Right lobe of liver (tissue), 6 donors: ENCODE measurements around the gene HHIP. TPM values are rescaled to one million over a fixed set of nuclear protein-coding genes. Genes with fewer than 3 reads are reported as not detected.

Experiments used
- ATAC-seq, 4 donors: fragments of 200-7000 bp; cut with Tn5 transposase; one replicate each; pipeline ENCODE4 v1.9.1; 2020; ENCODE audit warnings: mild to moderate bottlenecking in 4 of 4, moderate library complexity in 4 of 4
- DNase-seq, 3 donors: peaks; one replicate each; pipeline ENCODE4 v3.0.0-alpha.2; 2020
- H3K27ac ChIP-seq, 3 donors: fragments of 200-600 bp; one replicate each; pipeline ENCODE4 v1.8.0; 2022
- H3K27me3 ChIP-seq, 2 donors: fragments of 200-600 bp; one replicate each; pipeline ENCODE4 v1.8.0; 2022
- H3K36me3 ChIP-seq, 4 donors: fragments of 200-600 bp; sonication (generic) in 1 of 4; one replicate each; pipeline versions ENCODE4 v1.5.1 to v1.8.0; 2017 to 2022; ENCODE audit warnings: control low read depth in 1 of 4
- H3K4me1 ChIP-seq, 4 donors: fragments of 200-600 bp; sonication (generic) in 1 of 4; one replicate each; pipeline versions ENCODE4 v1.5.1 to v1.8.0; 2017 to 2022; ENCODE audit warnings: control low read depth in 1 of 4
- H3K4me3 ChIP-seq, 3 donors: fragments of 200-600 bp; one replicate each; pipeline ENCODE4 v1.8.0; 2022
- H3K9me3 ChIP-seq, 4 donors: fragments of 200-600 bp; sonication (generic) in 1 of 4; one replicate each; pipeline versions ENCODE4 v1.5.1 to v1.8.0; 2017 to 2022; ENCODE audit warnings: control low read depth in 1 of 4
- CTCF ChIP-seq, 4 donors: fragments of 200-600 bp in 3 of 4; fragments of 450-650 bp in 1 of 4; IDR thresholded peaks; one replicate each; pipeline versions ENCODE4 v1.5.1 to v1.8.0; 2016 to 2022; ENCODE audit warnings: antibody characterized with exemption in 4 of 4, mild to moderate bottlenecking in 2 of 4
- POLR2A ChIP-seq: fragments of 450-650 bp; IDR thresholded peaks from one replicate; pipeline ENCODE4 v1.6.1; 2017; ENCODE audit warnings: antibody characterized with exemption, mild to moderate bottlenecking
- WGBS: methylation state at CpG from one replicate; pipeline ENCODE4 v1.1.6; 2018; ENCODE audit warnings: low coverage, low lambda C conversion rate; ENCODE audit not compliant: insufficient coverage; ENCODE audit errors: missing lambda C conversion rate; 5-methylcytosine and 5-hydroxymethylcytosine counted together
- intact Hi-C, 2 donors: fragments of 100-400 bp; cut with DNase I; formaldehyde crosslinking; loops; one replicate each; pipeline versions ENCODE4 v1.11.2 to v1.14.1; 2022
- total RNA-seq, 6 experiments: library from RNA; depleted of rRNA in 2 of 6; stranded (reverse); fragments of >200 nt in 2 of 6; fragmentation: NEBNext Ultra II Directional in 3 of 6; extraction: Animal tissue kit (Norgen Biotek cat#: 25700) in 3 of 6; gene quantifications; one replicate each; pipeline versions ENCODE4 v1.1.0 to v1.2.4, GENCODE V29; 2016 to 2023
- donor health status: DM: no; HTN: yes; CAD: no.
- donor health status: DM: no; HTN: no; CAD: no.
- donor health status: DM: no; HTN: no; CAD: no.
- donor health status: DM: no; HTN: yes; CAD: no.
- donor health status: DM: no; HTN: yes; CAD: no.

Gene HHIP
- total RNA-seq, 6 experiments from 2014 or later, result 3.3 to 17.5 (median 6.3) TPM

- H3K4me1 ChIP-seq, result no peaks in the 10 kb centered on the region
- ATAC-seq (no peak), DNase-seq (no peak)
- no peak overlapping the region for H3K27ac ChIP-seq
- no peak overlapping the region for H3K4me3 ChIP-seq
- no peaks in the 10 kb centered on the region for H3K9me3 ChIP-seq
- intact Hi-C loops, result no loop called here
- no peaks in the 10 kb centered on the region for H3K27me3 ChIP-seq
- 82% methylated on average over 6 of the region's 6 CpGs for WGBS
- no peaks in the 10 kb centered on the region for H3K36me3 ChIP-seq
- TF ChIP-seq CTCF (IDR thresholded peaks at IDR 0.05) (no peak), POLR2A (no peak)
These were observed 10.8 kb upstream of the HHIP start for GRCh38 chr4:144634978-144635747.

GRCh38 chr4:144644368-144645101, 1.4 kb upstream of the HHIP start:
- WGBS, result 48% methylated on average over 7 of the region's 12 CpGs
- no peak for TF ChIP-seq POLR2A
- no peak for TF ChIP-seq CTCF (IDR thresholded peaks at IDR 0.05)
- H3K9me3 ChIP-seq, result no peaks in the 10 kb centered on the region
- intact Hi-C loops, result no loop called here
- H3K4me1 ChIP-seq, result peaks cover 0 to 13% (median 0%) of the 10 kb centered on the region in 4 donors
- no peak overlapping the region for H3K27ac ChIP-seq
- DNase-seq (no peak), ATAC-seq (no peak)
- no peaks in the 10 kb centered on the region for H3K36me3 ChIP-seq
- H3K4me3 ChIP-seq, result no peak overlapping the region
- H3K27me3 ChIP-seq, result peaks cover 0 to 17% of the 10 kb centered on the region in 2 donors

- Histone ChIP-seq H3K36me3 (no peaks in the 10 kb centered on the region), H3K27me3 (peaks cover 0 to 17% of the 10 kb centered on the region in 2 donors), H3K27ac (no peak overlapping the region), H3K9me3 (no peaks in the 10 kb centered on the region), H3K4me1 (peaks cover 0 to 13% (median 0%) of the 10 kb centered on the region in 4 donors), H3K4me3 (peak overlapping the region; percentile 21 to 36 (median 23))
- WGBS, result 10% methylated on average over 12 of the region's 29 CpGs
- intact Hi-C loops, result no loop called here
- DNase-seq (no peak), ATAC-seq (peak in 2 of 4 donors; percentile 10 to 18)
- TF ChIP-seq POLR2A, result no peak
- no peak for TF ChIP-seq CTCF (IDR thresholded peaks at IDR 0.05)
These were observed 790 bp upstream of the HHIP start for GRCh38 chr4:144645102-144645630.

GRCh38 chr4:144646523-144647094, 653 bp downstream of the HHIP start:
- H3K27ac ChIP-seq, result no peak overlapping the region
- DNase-seq, result no peak

More at GRCh38 chr4:144646523-144647094, 653 bp downstream of the HHIP start:
- Histone ChIP-seq H3K27me3 (peaks cover 0 to 17% of the 10 kb centered on the region in 2 donors), H3K36me3 (no peaks in the 10 kb centered on the region), H3K9me3 (no peaks in the 10 kb centered on the region), H3K4me1 (peaks cover 0 to 13% (median 0%) of the 10 kb centered on the region in 4 donors), H3K4me3 (peak overlapping the region; percentile 21 to 36 (median 23))
- 3% methylated on average over 20 of the region's 22 CpGs for WGBS
- peak; percentile 13 to 26 (median 22) for ATAC-seq
- TF ChIP-seq POLR2A (no peak), CTCF (IDR thresholded peaks at IDR 0.05) (no peak)
- intact Hi-C loops, result no loop called here
